Tibial artery (tissue), 4 donors: ENCODE results near the gene CLEC18A.

ENCODE experiments used
- DNase-seq, 2 donors: peaks; one replicate each; pipeline ENCODE4 v3.0.0-alpha.2; 2019
- H3K27ac ChIP-seq, 2 donors: fragments of 200-600 bp; sonication (generic) in 1 of 2; 1 replicate in 1 of 2; 2 replicates in 1 of 2; pipeline ENCODE4 v1.5.1; 2018 to 2019; ENCODE audit warnings: mild to moderate bottlenecking in 1 of 2
- H3K27me3 ChIP-seq, 2 donors: fragments of 200-600 bp; sonication (generic) in 1 of 2; one replicate each; pipeline versions ENCODE4 v1.5.1 to v1.6.0; 2016 to 2019
- H3K36me3 ChIP-seq, 3 donors: fragments of 200-600 bp; sonication (generic) in 2 of 3; one replicate each; pipeline ENCODE4 v1.5.1; 2016 to 2019; ENCODE audit warnings: mild to moderate bottlenecking in 2 of 3
- H3K4me1 ChIP-seq, 4 donors: fragments of 200-600 bp; sonication (generic) in 2 of 4; 1 replicate in 3 of 4; 2 replicates in 1 of 4; pipeline ENCODE4 v1.5.1; 2016 to 2019
- H3K4me3 ChIP-seq, 2 donors: fragments of 200-600 bp; sonication (generic) in 1 of 2; 1 replicate in 1 of 2; 2 replicates in 1 of 2; pipeline ENCODE4 v1.5.1; 2018 to 2019; ENCODE audit warnings: mild to moderate bottlenecking in 2 of 2
- H3K9me3 ChIP-seq, 3 donors: fragments of 200-600 bp; sonication (generic) in 1 of 3; one replicate each; pipeline ENCODE4 v1.5.1; 2016 to 2019
- intact Hi-C: fragments of 100-400 bp; cut with DNase I; formaldehyde crosslinking; loops from one replicate; pipeline ENCODE4 v1.15.0; 2023; ENCODE audit warnings: low total_unique reads
- TF ChIP-seq, protein P1 (sequence below), 2 experiments: fragments of 200-600 bp in 1 of 2; fragments of 450-650 bp in 1 of 2; IDR thresholded peaks; one replicate each; pipeline ENCODE4 v1.5.1; 2017 to 2019; ENCODE audit warnings: antibody characterized with exemption in 2 of 2, mild to moderate bottlenecking in 1 of 2, moderate library complexity in 1 of 2

Gene CLEC18A

DNA sequence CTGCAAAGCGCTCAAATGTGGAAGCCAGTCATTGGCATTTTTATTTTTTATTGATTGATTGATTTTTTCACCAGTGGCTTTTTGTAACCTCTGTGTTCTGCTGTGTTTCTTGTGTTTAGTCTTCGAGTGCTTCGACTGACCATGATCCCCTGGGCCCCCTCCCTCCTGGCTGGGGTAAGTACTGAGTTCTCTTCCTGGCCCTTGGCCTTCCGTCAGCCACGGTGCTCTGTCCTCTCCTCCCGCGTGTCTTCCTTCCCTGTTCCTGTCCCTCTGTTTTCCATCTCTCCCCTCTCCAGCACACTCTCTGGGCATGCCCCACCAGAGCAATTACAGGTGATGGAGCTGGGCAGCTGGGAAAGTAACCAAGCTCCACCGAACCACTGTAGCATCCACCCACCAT lies 25.8 kb upstream of the CLEC18A start:
- no peak for DNase-seq
- Histone ChIP-seq H3K4me3 (peak overlapping the region; percentile 56 to 59), H3K27me3 (no peaks in the 10 kb centered on the region), H3K27ac (peak overlapping the region; percentile 96 to 97), H3K36me3 (peaks cover 10 to 12% (median 11%) of the 10 kb centered on the region in 3 donors), H3K9me3 (no peaks in the 10 kb centered on the region), H3K4me1 (peaks cover 0 to 88% (median 72%) of the 10 kb centered on the region in 4 donors)
- intact Hi-C loops, result no loop called here
- TF ChIP-seq, protein P1, sequence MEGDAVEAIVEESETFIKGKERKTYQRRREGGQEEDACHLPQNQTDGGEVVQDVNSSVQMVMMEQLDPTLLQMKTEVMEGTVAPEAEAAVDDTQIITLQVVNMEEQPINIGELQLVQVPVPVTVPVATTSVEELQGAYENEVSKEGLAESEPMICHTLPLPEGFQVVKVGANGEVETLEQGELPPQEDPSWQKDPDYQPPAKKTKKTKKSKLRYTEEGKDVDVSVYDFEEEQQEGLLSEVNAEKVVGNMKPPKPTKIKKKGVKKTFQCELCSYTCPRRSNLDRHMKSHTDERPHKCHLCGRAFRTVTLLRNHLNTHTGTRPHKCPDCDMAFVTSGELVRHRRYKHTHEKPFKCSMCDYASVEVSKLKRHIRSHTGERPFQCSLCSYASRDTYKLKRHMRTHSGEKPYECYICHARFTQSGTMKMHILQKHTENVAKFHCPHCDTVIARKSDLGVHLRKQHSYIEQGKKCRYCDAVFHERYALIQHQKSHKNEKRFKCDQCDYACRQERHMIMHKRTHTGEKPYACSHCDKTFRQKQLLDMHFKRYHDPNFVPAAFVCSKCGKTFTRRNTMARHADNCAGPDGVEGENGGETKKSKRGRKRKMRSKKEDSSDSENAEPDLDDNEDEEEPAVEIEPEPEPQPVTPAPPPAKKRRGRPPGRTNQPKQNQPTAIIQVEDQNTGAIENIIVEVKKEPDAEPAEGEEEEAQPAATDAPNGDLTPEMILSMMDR (IDR thresholded peaks at IDR 0.05), result no peak

DNA sequence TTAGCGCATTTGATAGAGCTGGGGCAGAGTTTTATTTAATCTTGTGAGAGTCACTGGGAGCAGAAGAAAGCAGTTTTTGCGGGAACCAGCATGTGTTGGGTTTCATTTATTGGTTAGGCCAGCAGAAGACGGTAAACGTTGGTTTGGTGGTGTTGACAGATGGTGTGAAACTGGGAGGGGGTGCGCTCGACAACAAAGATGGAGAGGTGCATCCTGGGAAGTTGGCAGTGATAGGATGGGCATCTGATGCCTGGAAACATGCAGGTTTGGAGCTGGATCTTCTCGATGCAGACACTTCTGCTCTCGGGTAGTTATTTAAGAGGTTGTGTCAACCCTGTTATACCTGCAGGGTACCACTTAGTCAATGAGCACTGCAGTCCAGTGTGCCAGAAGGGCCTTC lies 24.9 kb upstream of the CLEC18A start:
- DNase-seq, result no peak
- H3K4me3 ChIP-seq, result peak overlapping the region; percentile 56 to 59
- intact Hi-C loops, result no loop called here
- TF ChIP-seq, protein P1 (IDR thresholded peaks at IDR 0.05), result no peak
- no peaks in the 10 kb centered on the region for H3K9me3 ChIP-seq
- no peaks in the 10 kb centered on the region for H3K27me3 ChIP-seq
- H3K4me1 ChIP-seq, result peaks cover 0 to 83% (median 70%) of the 10 kb centered on the region in 4 donors
- H3K27ac ChIP-seq, result peak overlapping the region; percentile 96 to 97
- H3K36me3 ChIP-seq, result peaks cover 18 to 22% (median 20%) of the 10 kb centered on the region in 3 donors

DNA sequence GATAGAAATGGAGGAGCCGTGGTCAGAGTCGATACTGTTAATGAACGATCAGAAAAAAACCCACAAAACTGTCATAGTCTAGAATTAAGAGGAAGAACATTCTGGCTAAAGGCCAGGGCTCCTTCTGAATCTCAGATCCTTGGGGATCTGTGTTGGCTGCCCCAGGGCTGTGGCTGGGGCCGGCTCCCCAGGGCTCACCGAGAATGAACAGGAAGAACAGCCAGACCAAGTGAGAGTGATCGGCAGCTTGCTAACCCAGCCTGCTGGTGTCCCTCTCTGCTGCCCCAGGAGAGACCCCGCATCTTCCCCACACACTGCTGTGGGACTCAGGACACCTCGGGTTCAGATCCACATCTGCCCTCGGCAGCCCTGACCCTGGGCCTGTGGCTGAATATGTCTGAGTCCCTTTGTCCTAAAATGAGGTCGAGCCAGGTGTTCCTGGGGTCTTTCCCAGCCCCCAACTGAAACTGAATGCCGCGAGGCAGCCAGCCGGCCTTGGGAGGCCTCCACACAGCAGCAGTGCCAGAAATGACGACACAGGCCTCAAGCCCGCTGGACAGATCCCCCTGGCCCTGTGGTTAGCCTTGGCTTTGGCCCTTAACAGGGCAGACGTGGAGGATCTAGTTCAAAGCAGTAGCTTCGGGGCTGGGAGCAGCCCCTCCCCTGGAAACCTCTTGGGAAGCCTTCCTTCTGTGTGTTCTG lies 23.9 kb upstream of the CLEC18A start:
- TF ChIP-seq, protein P1 (IDR thresholded peaks at IDR 0.05), result no peak
- DNase-seq, result peak; percentile 86 to 91
- Histone ChIP-seq H3K9me3 (no peaks in the 10 kb centered on the region), H3K36me3 (peaks cover 27 to 31% (median 29%) of the 10 kb centered on the region in 3 donors), H3K27me3 (no peaks in the 10 kb centered on the region), H3K4me1 (peaks cover 0 to 83% (median 62%) of the 10 kb centered on the region in 4 donors), H3K27ac (peak overlapping the region; percentile 96 to 97), H3K4me3 (peak overlapping the region; percentile 56 to 59)
- intact Hi-C loops, result no loop called here

DNA sequence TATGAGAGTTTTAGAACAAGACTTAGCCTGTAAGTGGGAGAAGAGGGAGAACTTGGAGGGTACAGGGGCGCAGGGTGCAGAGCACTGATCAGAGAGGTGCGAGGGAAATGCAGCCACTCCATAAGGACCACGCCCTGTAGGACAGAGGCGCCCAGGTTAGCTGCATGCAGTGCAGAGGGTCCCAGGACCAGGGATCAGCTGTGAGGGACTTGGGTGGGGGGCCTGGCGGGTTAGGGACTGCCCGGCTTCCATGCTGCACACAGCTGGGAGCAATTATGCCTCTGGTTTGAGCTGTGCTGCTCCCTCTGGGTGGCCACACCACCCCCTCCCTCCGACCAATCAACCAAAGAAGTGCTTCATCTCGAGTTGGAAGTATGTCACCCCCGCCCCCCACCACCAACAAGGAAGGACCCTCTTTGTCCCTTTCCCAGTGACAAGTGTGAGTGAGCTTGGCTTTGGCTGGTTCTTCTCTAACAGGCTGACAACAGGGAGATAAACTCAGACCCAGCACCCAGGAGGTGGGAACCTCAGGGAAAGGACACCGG lies 22.2 kb upstream of the CLEC18A start:
- no peak for DNase-seq
- Histone ChIP-seq H3K27ac (peak overlapping the region; percentile 96 to 97), H3K27me3 (no peaks in the 10 kb centered on the region), H3K4me3 (peak overlapping the region; percentile 56 to 59), H3K4me1 (peaks cover 0 to 83% (median 53%) of the 10 kb centered on the region in 4 donors), H3K36me3 (peaks cover 45 to 49% (median 47%) of the 10 kb centered on the region in 3 donors), H3K9me3 (no peaks in the 10 kb centered on the region)
- intact Hi-C loops, result no loop called here
- TF ChIP-seq, protein P1 (IDR thresholded peaks at IDR 0.05), result no peak

DNA sequence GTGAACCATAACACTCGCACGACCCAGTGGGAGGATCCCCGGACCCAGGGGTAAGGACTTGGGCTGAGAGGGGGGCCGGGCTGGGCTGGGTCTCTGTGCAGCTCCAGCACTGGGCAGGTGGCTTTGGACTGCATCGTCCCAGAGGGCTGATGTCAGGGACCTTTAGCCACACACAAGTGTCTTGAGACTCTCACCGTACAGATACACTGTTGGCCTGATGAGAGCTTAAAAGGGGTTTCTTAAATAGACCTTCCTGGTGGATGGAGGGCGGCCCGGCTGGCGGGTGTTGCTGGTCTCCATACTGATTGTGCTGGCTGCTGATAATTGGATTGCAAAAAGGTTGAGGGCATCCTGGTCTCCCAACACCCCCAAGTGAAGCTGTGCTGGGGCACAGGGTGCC lies 21.7 kb upstream of the CLEC18A start:
- peaks cover 50 to 54% (median 51%) of the 10 kb centered on the region in 3 donors for H3K36me3 ChIP-seq
- H3K27me3 ChIP-seq, result no peaks in the 10 kb centered on the region
- peaks cover 0 to 83% (median 48%) of the 10 kb centered on the region in 4 donors for H3K4me1 ChIP-seq
- TF ChIP-seq, protein P1 (IDR thresholded peaks at IDR 0.05), result no peak
- no peak for DNase-seq
- peak overlapping the region; percentile 56 to 59 for H3K4me3 ChIP-seq
- no peaks in the 10 kb centered on the region for H3K9me3 ChIP-seq
- H3K27ac ChIP-seq, result peak overlapping the region; percentile 96 to 97
- intact Hi-C loops, result no loop called here
